HEK293 (cell line): Measurements from ENCODE around the gene PLEKHA8.

Experiments
- CTCF ChIA-PET: fragments of 350-600 bp; formaldehyde crosslinking; extraction: SDS; loops from one replicate; lab custom pipeline; 2021; ENCODE audit warnings: antibody characterized with exemption; lab: Yijun Ruan, JAX
- POLR2A ChIA-PET: fragments of 300-600 bp; formaldehyde crosslinking; extraction: SDS; loops from one replicate; lab custom pipeline; 2020; ENCODE audit warnings: antibody characterized with exemption, inconsistent platforms; lab: Yijun Ruan, JAX
- H3K27ac ChIP-seq: fragments of 200-500 bp; sonication (Bioruptor generic); 2 replicates; pipeline ENCODE4 v1.5.1; 2014; ENCODE audit warnings: low read depth, low read length, control low read depth, inconsistent platforms; ENCODE audit errors: extremely low read depth
- H3K36me3 ChIP-seq, 2 experiments: fragments of 200-500 bp in 1 of 2; sonication (Bioruptor generic) in 1 of 2; 1 replicate in 1 of 2; 2 replicates in 1 of 2; pipeline ENCODE4 v1.5.1; 2014 to 2017; ENCODE audit warnings: inconsistent platforms in 2 of 2, low read length in 2 of 2; ENCODE audit not compliant: control insufficient read depth in 2 of 2, insufficient read depth in 1 of 2
- H3K4me1 ChIP-seq: fragments of 200-500 bp; sonication (Bioruptor generic); 2 replicates; pipeline ENCODE4 v1.5.1; 2014; ENCODE audit warnings: mild to moderate bottlenecking, low read length, inconsistent platforms; ENCODE audit not compliant: control insufficient read depth, insufficient read depth
- H3K4me3 ChIP-seq: 2 replicates; pipeline ENCODE4 v1.5.1; 2011; ENCODE audit warnings: low read depth, mild to moderate bottlenecking, control low read depth, low read length, moderate library complexity
- H3K9me3 ChIP-seq: fragments of 200-500 bp; sonication (Bioruptor generic); 2 replicates; pipeline ENCODE4 v1.5.1; 2014; ENCODE audit warnings: low read depth, low read length, inconsistent platforms; ENCODE audit not compliant: control insufficient read depth, insufficient read depth
- GLI4 ChIP-seq: fragments of 450-650 bp; formaldehyde crosslinking; IDR thresholded peaks from 2 replicates; pipeline ENCODE4 v1.5.1; 2016; ENCODE audit warnings: missing biosample characterization, missing genetic modification characterization
- HOXD13 ChIP-seq: sonication (generic); formaldehyde crosslinking; IDR thresholded peaks from 2 replicates; pipeline ENCODE4 v1.8.0; 2022; ENCODE audit warnings: missing genetic modification reagents, borderline replicate concordance
- PRDM1 ChIP-seq: fragments of 450-650 bp; formaldehyde crosslinking; IDR thresholded peaks from 2 replicates; pipeline ENCODE4; 2016; ENCODE audit warnings: missing biosample characterization, missing genetic modification characterization
- SP3 ChIP-seq: fragments of 450-650 bp; formaldehyde crosslinking; IDR thresholded peaks from 2 replicates; pipeline ENCODE4 v1.5.1; 2016; ENCODE audit warnings: missing biosample characterization, missing genetic modification characterization
- SP7 ChIP-seq: fragments of 450-650 bp; formaldehyde crosslinking; IDR thresholded peaks from 2 replicates; pipeline ENCODE4 v1.5.1; 2016; ENCODE audit warnings: missing biosample characterization, missing genetic modification characterization
- TRIM28 ChIP-seq: IDR thresholded peaks from 2 replicates; pipeline ENCODE4 v1.6.1; 2011; ENCODE audit warnings: low read length, control low read depth, borderline replicate concordance
- ZBTB48 ChIP-seq: fragments of 450-650 bp; formaldehyde crosslinking; IDR thresholded peaks from 2 replicates; pipeline ENCODE4 v1.5.1; 2016; ENCODE audit warnings: missing biosample characterization, missing genetic modification characterization
- ZFP37 ChIP-seq: fragments of 450-650 bp; formaldehyde crosslinking; IDR thresholded peaks from 2 replicates; pipeline ENCODE4 v1.5.1; 2016; ENCODE audit warnings: missing biosample characterization, missing genetic modification characterization
- ZNF24 ChIP-seq: fragments of 450-650 bp; formaldehyde crosslinking; IDR thresholded peaks from 2 replicates; pipeline ENCODE4 v1.5.1; 2016; ENCODE audit warnings: missing biosample characterization, missing genetic modification characterization
- ZNF341 ChIP-seq: fragments of 450-650 bp; formaldehyde crosslinking; IDR thresholded peaks from 2 replicates; pipeline ENCODE4; 2016; ENCODE audit warnings: low read depth, missing biosample characterization, missing genetic modification characterization
- ZNF549 ChIP-seq: fragments of 450-650 bp; IDR thresholded peaks from 2 replicates; pipeline ENCODE4 v1.5.1; 2018; ENCODE audit warnings: missing biosample characterization, missing genetic modification characterization, mild to moderate bottlenecking, inconsistent platforms, moderate library complexity
- ZNF830 ChIP-seq: fragments of 450-650 bp; IDR thresholded peaks from 2 replicates; pipeline ENCODE4 v1.5.0; 2018; ENCODE audit warnings: missing biosample characterization, missing genetic modification characterization, low read depth, mild to moderate bottlenecking, moderate library complexity
- TF ChIP-seq, protein P1 (sequence below): fragments of 450-650 bp; formaldehyde crosslinking; IDR thresholded peaks from 2 replicates; pipeline ENCODE4 v1.5.1; 2016; ENCODE audit warnings: missing biosample characterization, missing genetic modification characterization
- TF ChIP-seq, protein P2 (sequence below): fragments of 450-650 bp; formaldehyde crosslinking; IDR thresholded peaks from 2 replicates; pipeline ENCODE4 v1.5.1; 2016; ENCODE audit warnings: missing biosample characterization, missing genetic modification characterization, borderline replicate concordance
- TF ChIP-seq, protein P3 (sequence below): fragments of 450-650 bp; formaldehyde crosslinking; IDR thresholded peaks from 2 replicates; pipeline ENCODE4 v1.5.1; 2016; ENCODE audit warnings: missing biosample characterization, missing genetic modification characterization
- TF ChIP-seq, protein P4 (sequence below): fragments of 450-650 bp; formaldehyde crosslinking; IDR thresholded peaks from 2 replicates; pipeline ENCODE4 v1.5.1; 2016; ENCODE audit warnings: missing biosample characterization, missing genetic modification characterization
- TF ChIP-seq, protein P5 (sequence below): fragments of 450-650 bp; formaldehyde crosslinking; IDR thresholded peaks from 2 replicates; pipeline ENCODE4 v1.5.1; 2016; ENCODE audit warnings: missing biosample characterization, missing genetic modification characterization
- TF ChIP-seq, protein P6 (sequence below): fragments of 450-650 bp; formaldehyde crosslinking; IDR thresholded peaks from 2 replicates; pipeline ENCODE4 v1.5.1; 2016; ENCODE audit warnings: missing biosample characterization, missing genetic modification characterization, borderline replicate concordance
- TF ChIP-seq, protein P7 (sequence below): fragments of 450-650 bp; formaldehyde crosslinking; IDR thresholded peaks from 2 replicates; pipeline ENCODE4 v1.5.1; 2016; ENCODE audit warnings: missing biosample characterization, missing genetic modification characterization

PLEKHA8 gene

DNA sequence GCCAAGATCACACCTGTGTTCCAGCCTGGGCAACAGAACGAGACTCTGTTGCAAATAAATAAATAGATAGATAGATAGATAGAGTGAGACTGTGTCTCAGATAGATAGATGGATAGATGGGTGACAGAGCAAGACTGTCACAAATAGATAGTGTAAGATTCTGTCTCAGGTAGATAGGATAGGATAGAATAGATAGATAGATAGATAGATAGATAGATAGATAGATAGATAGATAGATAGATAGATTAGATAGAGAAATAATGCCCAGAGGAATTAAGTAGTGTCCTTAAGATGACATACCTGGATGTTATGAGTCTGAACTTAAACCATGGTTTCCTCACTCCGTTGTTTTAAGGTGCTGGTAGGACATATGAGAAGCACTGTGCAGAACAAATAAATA lies 8.0 kb downstream of the PLEKHA8 start:
- Histone ChIP-seq H3K4me3 (no peak overlapping the region), H3K9me3 (no peaks in the 10 kb centered on the region)
- CTCF ChIA-PET, result interaction anchor here (0.6 to 1.3 kb wide), 4 partner anchors 8 to 26 kb away, joined by 3 to 5 read pairs (median 4); partner anchors contain the start of gene PLEKHA8
- TF ChIP-seq GLI4 (tag by site-specific recombination) (no peak), ZFP37 (no peak), ZNF830 (tag by site-specific recombination) (no peak), ZBTB48 (tag by site-specific recombination) (no peak), HOXD13 (CRISPR knock-in tag) (no peak), SP7 (tag by site-specific recombination) (no peak), ZNF341 (tag by site-specific recombination) (no peak), ZNF549 (tag by site-specific recombination) (no peak), SP3 (tag by site-specific recombination) (no peak), TRIM28 (no peak), PRDM1 (no peak), ZNF24 (tag by site-specific recombination) (no peak)
- TF ChIP-seq, protein P1, sequence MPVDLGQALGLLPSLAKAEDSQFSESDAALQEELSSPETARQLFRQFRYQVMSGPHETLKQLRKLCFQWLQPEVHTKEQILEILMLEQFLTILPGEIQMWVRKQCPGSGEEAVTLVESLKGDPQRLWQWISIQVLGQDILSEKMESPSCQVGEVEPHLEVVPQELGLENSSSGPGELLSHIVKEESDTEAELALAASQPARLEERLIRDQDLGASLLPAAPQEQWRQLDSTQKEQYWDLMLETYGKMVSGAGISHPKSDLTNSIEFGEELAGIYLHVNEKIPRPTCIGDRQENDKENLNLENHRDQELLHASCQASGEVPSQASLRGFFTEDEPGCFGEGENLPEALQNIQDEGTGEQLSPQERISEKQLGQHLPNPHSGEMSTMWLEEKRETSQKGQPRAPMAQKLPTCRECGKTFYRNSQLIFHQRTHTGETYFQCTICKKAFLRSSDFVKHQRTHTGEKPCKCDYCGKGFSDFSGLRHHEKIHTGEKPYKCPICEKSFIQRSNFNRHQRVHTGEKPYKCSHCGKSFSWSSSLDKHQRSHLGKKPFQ (tag by site-specific recombination), result no peak
- TF ChIP-seq, protein P2, sequence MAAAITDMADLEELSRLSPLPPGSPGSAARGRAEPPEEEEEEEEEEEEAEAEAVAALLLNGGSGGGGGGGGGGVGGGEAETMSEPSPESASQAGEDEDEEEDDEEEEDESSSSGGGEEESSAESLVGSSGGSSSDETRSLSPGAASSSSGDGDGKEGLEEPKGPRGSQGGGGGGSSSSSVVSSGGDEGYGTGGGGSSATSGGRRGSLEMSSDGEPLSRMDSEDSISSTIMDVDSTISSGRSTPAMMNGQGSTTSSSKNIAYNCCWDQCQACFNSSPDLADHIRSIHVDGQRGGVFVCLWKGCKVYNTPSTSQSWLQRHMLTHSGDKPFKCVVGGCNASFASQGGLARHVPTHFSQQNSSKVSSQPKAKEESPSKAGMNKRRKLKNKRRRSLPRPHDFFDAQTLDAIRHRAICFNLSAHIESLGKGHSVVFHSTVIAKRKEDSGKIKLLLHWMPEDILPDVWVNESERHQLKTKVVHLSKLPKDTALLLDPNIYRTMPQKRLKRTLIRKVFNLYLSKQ, result no peak
- TF ChIP-seq, protein P3, sequence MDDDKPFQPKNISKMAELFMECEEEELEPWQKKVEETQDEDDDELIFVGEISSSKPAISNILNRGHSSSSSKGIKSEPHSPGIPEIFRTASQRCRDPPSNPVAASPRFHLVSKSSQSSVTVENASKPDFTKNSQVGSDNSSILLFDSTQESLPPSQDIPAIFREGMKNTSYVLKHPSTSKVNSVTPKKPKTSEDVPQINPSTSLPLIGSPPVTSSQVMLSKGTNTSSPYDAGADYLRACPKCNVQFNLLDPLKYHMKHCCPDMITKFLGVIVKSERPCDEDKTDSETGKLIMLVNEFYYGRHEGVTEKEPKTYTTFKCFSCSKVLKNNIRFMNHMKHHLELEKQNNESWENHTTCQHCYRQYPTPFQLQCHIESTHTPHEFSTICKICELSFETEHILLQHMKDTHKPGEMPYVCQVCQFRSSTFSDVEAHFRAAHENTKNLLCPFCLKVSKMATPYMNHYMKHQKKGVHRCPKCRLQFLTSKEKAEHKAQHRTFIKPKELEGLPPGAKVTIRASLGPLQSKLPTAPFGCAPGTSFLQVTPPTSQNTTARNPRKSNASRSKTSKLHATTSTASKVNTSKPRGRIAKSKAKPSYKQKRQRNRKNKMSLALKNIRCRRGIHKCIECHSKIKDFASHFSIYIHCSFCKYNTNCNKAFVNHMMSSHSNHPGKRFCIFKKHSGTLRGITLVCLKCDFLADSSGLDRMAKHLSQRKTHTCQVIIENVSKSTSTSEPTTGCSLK (tag by site-specific recombination), result no peak
- TF ChIP-seq, protein P4, sequence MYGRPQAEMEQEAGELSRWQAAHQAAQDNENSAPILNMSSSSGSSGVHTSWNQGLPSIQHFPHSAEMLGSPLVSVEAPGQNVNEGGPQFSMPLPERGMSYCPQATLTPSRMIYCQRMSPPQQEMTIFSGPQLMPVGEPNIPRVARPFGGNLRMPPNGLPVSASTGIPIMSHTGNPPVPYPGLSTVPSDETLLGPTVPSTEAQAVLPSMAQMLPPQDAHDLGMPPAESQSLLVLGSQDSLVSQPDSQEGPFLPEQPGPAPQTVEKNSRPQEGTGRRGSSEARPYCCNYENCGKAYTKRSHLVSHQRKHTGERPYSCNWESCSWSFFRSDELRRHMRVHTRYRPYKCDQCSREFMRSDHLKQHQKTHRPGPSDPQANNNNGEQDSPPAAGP (tag by site-specific recombination), result no peak
- TF ChIP-seq, protein P5, sequence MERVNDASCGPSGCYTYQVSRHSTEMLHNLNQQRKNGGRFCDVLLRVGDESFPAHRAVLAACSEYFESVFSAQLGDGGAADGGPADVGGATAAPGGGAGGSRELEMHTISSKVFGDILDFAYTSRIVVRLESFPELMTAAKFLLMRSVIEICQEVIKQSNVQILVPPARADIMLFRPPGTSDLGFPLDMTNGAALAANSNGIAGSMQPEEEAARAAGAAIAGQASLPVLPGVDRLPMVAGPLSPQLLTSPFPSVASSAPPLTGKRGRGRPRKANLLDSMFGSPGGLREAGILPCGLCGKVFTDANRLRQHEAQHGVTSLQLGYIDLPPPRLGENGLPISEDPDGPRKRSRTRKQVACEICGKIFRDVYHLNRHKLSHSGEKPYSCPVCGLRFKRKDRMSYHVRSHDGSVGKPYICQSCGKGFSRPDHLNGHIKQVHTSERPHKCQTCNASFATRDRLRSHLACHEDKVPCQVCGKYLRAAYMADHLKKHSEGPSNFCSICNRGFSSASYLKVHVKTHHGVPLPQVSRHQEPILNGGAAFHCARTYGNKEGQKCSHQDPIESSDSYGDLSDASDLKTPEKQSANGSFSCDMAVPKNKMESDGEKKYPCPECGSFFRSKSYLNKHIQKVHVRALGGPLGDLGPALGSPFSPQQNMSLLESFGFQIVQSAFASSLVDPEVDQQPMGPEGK (tag by site-specific recombination), result no peak
- TF ChIP-seq, protein P6, sequence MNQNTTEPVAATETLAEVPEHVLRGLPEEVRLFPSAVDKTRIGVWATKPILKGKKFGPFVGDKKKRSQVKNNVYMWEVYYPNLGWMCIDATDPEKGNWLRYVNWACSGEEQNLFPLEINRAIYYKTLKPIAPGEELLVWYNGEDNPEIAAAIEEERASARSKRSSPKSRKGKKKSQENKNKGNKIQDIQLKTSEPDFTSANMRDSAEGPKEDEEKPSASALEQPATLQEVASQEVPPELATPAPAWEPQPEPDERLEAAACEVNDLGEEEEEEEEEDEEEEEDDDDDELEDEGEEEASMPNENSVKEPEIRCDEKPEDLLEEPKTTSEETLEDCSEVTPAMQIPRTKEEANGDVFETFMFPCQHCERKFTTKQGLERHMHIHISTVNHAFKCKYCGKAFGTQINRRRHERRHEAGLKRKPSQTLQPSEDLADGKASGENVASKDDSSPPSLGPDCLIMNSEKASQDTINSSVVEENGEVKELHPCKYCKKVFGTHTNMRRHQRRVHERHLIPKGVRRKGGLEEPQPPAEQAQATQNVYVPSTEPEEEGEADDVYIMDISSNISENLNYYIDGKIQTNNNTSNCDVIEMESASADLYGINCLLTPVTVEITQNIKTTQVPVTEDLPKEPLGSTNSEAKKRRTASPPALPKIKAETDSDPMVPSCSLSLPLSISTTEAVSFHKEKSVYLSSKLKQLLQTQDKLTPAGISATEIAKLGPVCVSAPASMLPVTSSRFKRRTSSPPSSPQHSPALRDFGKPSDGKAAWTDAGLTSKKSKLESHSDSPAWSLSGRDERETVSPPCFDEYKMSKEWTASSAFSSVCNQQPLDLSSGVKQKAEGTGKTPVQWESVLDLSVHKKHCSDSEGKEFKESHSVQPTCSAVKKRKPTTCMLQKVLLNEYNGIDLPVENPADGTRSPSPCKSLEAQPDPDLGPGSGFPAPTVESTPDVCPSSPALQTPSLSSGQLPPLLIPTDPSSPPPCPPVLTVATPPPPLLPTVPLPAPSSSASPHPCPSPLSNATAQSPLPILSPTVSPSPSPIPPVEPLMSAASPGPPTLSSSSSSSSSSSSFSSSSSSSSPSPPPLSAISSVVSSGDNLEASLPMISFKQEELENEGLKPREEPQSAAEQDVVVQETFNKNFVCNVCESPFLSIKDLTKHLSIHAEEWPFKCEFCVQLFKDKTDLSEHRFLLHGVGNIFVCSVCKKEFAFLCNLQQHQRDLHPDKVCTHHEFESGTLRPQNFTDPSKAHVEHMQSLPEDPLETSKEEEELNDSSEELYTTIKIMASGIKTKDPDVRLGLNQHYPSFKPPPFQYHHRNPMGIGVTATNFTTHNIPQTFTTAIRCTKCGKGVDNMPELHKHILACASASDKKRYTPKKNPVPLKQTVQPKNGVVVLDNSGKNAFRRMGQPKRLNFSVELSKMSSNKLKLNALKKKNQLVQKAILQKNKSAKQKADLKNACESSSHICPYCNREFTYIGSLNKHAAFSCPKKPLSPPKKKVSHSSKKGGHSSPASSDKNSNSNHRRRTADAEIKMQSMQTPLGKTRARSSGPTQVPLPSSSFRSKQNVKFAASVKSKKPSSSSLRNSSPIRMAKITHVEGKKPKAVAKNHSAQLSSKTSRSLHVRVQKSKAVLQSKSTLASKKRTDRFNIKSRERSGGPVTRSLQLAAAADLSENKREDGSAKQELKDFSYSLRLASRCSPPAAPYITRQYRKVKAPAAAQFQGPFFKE, result no peak
- TF ChIP-seq, protein P7, sequence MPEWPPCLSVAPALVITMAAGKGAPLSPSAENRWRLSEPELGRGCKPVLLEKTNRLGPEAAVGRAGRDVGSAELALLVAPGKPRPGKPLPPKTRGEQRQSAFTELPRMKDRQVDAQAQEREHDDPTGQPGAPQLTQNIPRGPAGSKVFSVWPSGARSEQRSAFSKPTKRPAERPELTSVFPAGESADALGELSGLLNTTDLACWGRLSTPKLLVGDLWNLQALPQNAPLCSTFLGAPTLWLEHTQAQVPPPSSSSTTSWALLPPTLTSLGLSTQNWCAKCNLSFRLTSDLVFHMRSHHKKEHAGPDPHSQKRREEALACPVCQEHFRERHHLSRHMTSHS (tag by site-specific recombination), result no peak
- TF ChIP-seq, all 188 proteins: peak for 0
- Histone ChIP-seq H3K27ac (no peak overlapping the region), H3K36me3 (no peaks in the 10 kb centered on the region; a peak in 1 of 3 replicates), H3K4me1 (peaks cover 4% of the 10 kb centered on the region)
- POLR2A ChIA-PET, result no interaction called here
